Measurements from ENCODE around the gene BCL6.

Gene BCL6

GRCh38 chr3:187738331-187739093 lies 6.8 kb downstream of the BCL6 start:
- ATAC-seq (replicated peaks) = peak; percentile 27 to 42
- H3K27ac Mint-ChIP-seq = peak overlapping the region; percentile 94
- H3K36me3 Mint-ChIP-seq = peaks cover 6 to 12% of the 10 kb centered on the region in 2 donors
- peaks cover 38 to 60% of the 10 kb centered on the region in 2 donors for H3K4me1 Mint-ChIP-seq
- peak overlapping the region; percentile 88 to 95 for H3K4me3 Mint-ChIP-seq
- H3K9me3 Mint-ChIP-seq = no peaks in the 10 kb centered on the region
- no peaks in the 10 kb centered on the region for H3K27me3 Mint-ChIP-seq
- DNase-seq = peak; percentile 58

GRCh38 chr3:187738071-187738330 lies 7.3 kb downstream of the BCL6 start:
- Mint-ChIP-seq H3K4me1 (peaks cover 37 to 60% of the 10 kb centered on the region in 2 donors), H3K27ac (peak overlapping the region; percentile 94), H3K4me3 (peak overlapping the region; percentile 88 to 95), H3K36me3 (peaks cover 9 to 16% of the 10 kb centered on the region in 2 donors), H3K27me3 (no peaks in the 10 kb centered on the region), H3K9me3 (no peaks in the 10 kb centered on the region)
- DNase-seq = no peak
- ATAC-seq (replicated peaks) = no peak

DNA sequence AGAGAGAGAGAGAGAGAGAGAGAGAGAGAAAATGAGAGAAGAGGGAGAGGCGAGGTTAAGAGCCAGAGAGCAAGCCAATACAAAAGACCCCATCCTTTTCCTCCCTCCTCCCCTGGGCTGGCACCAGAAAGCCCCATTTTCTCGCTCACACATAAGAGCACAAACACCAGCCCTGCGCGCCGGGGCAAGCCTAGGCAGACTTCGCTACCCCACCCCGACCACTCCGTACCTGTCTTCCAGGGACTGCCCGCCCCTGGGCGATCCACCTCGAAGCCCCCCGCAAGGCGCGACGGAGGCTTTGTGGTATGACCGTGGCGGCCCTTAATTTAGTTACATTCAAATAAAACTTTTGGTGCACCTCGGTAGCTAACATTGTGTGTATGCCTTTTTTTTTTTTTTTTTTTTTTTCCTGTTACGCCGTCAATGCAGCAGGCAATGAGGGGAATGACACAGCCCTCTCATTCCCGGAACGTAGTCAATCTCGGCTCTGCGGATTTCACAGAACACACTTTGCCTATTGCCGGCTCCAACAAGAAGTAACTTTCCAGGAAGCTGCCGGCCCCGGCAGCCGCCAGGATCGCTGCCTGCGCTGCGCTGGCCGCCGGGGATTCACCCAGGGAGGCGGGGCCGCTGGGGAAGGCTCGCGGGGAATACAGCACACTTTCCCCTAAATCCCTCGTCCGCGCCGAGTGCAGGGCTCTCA lies 7.7 kb downstream of the BCL6 start:
- no peaks in the 10 kb centered on the region for H3K27me3 Mint-ChIP-seq
- peak overlapping the region; percentile 88 to 95 for H3K4me3 Mint-ChIP-seq
- H3K9me3 Mint-ChIP-seq = no peaks in the 10 kb centered on the region
- peaks cover 36 to 60% of the 10 kb centered on the region in 2 donors for H3K4me1 Mint-ChIP-seq
- peaks cover 9 to 16% of the 10 kb centered on the region in 2 donors for H3K36me3 Mint-ChIP-seq
- DNase-seq = peak; percentile 41
- ATAC-seq (replicated peaks) = peak in 1 of 2 donors; percentile 11
- peak overlapping the region; percentile 94 for H3K27ac Mint-ChIP-seq

DNA sequence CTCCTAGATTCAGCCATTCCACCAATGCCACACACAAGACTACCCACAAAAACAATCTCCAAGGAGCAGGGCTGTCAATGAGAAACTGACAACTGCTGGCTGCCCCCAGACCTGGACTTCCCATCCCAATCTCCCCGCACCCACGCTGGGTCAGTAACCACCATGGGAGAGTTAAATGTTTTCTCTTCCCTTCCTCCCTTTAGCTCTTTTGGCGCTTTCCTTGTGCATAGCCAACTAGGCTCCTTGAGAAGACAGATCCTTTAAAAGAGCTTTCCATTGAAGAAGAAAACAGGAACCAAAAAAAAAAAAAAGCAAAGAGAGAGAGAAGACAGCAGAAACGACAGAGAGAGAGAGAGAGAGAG lies 8.3 kb downstream of the BCL6 start:
- H3K4me3 Mint-ChIP-seq = peak overlapping the region; percentile 88 to 95
- DNase-seq = no peak
- no peaks in the 10 kb centered on the region for H3K27me3 Mint-ChIP-seq
- H3K27ac Mint-ChIP-seq = peak overlapping the region; percentile 4
- peaks cover 35 to 57% of the 10 kb centered on the region in 2 donors for H3K4me1 Mint-ChIP-seq
- ATAC-seq (replicated peaks) = no peak
- H3K36me3 Mint-ChIP-seq = peaks cover 9 to 16% of the 10 kb centered on the region in 2 donors
- no peaks in the 10 kb centered on the region for H3K9me3 Mint-ChIP-seq

DNA sequence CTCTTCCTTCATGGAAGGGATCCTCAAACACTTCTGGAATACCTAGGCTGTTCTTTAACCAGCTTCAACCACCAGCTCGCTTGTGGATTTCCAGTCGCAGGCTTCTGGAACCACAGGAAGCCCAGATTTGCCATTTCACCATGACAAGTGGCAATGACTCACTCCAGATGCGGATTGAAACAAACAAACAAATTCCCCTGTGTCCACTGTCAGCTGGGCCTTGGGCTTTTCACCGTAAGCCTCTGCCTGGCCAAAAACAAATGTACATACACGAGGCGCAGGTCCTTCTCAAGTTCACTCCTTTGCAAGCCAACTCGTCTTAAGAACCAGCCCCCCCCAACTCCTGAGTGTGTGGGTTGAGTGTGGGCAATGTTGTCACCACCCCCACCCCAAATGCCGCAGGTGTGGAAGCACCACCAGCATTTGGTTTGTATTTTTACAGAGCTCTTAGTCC lies 8.8 kb downstream of the BCL6 start:
- Mint-ChIP-seq H3K27me3 (no peaks in the 10 kb centered on the region), H3K4me1 (peaks cover 34 to 51% of the 10 kb centered on the region in 2 donors), H3K27ac (no peak overlapping the region), H3K9me3 (no peaks in the 10 kb centered on the region), H3K36me3 (peaks cover 15 to 20% of the 10 kb centered on the region in 2 donors), H3K4me3 (peak overlapping the region in 1 of 2 donors; percentile 95)
- no peak for ATAC-seq (replicated peaks)
- no peak for DNase-seq

GRCh38 chr3:187735837-187736236 lies 9.4 kb downstream of the BCL6 start:
- Mint-ChIP-seq H3K4me1 (peaks cover 30 to 45% of the 10 kb centered on the region in 2 donors), H3K27ac (peak overlapping the region; percentile 47), H3K27me3 (no peaks in the 10 kb centered on the region), H3K9me3 (no peaks in the 10 kb centered on the region), H3K4me3 (no peak overlapping the region), H3K36me3 (peaks cover 19 to 21% of the 10 kb centered on the region in 2 donors)
- DNase-seq (no peak), ATAC-seq (replicated peaks) (no peak)

DNA sequence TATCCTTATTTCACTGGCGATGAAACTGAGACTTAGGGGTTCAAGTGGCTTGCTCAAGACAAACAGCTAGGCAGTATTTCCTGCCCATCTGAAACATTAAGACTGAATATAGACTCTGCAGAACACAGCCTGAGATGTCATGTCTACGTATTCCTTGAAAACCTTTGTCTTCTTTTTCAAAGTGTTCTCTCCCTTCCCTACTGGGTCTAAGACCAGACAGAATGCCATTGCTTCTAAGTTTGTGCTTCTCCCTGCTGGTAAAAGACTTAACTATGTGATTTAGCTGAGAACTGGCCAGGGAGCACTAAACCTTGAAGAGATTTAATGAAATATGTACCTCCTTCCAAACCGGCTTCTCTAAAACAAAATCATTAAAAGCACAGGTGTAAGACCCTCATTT lies 9.9 kb downstream of the BCL6 start:
- H3K9me3 Mint-ChIP-seq = no peaks in the 10 kb centered on the region
- peaks cover 21 to 24% of the 10 kb centered on the region in 2 donors for H3K36me3 Mint-ChIP-seq
- DNase-seq (no peak), ATAC-seq (replicated peaks) (no peak)
- peak overlapping the region; percentile 47 for H3K27ac Mint-ChIP-seq
- peaks cover 26 to 41% of the 10 kb centered on the region in 2 donors for H3K4me1 Mint-ChIP-seq
- H3K4me3 Mint-ChIP-seq = no peak overlapping the region
- no peaks in the 10 kb centered on the region for H3K27me3 Mint-ChIP-seq

DNA sequence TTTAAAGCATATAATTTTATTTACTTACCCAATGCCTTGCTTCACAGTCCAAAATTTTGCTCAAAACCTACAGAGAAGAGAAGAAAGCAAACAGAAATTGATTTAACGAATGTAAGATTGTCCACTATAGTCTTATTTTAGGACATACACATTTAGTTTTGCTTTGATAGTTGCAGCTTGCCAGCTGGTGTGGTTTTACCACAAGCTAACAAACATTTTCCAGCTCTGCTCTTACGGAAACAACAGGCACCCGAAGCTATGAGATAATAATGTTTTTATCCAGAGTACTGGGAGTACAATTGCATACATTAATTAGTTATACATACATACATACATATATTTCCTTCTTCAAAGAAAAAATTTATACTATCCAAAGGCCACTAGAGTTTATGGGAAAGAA lies 10.4 kb downstream of the BCL6 start:
- no peak for ATAC-seq (replicated peaks)
- H3K4me1 Mint-ChIP-seq = peaks cover 23 to 35% of the 10 kb centered on the region in 2 donors
- no peak overlapping the region for H3K27ac Mint-ChIP-seq
- no peaks in the 10 kb centered on the region for H3K9me3 Mint-ChIP-seq
- DNase-seq = no peak
- H3K4me3 Mint-ChIP-seq = no peak overlapping the region
- H3K36me3 Mint-ChIP-seq = peaks cover 24 to 28% of the 10 kb centered on the region in 2 donors
- no peaks in the 10 kb centered on the region for H3K27me3 Mint-ChIP-seq

- Mint-ChIP-seq H3K9me3 (no peaks in the 10 kb centered on the region), H3K4me1 (peaks cover 17 to 24% of the 10 kb centered on the region in 2 donors), H3K27me3 (no peaks in the 10 kb centered on the region), H3K4me3 (no peak overlapping the region), H3K27ac (peak overlapping the region; percentile 25), H3K36me3 (peaks cover 37 to 42% of the 10 kb centered on the region in 2 donors)
- DNase-seq (no peak), ATAC-seq (replicated peaks) (no peak)
These were observed 11.9 kb downstream of the BCL6 start for GRCh38 chr3:187733371-187733770.

DNA sequence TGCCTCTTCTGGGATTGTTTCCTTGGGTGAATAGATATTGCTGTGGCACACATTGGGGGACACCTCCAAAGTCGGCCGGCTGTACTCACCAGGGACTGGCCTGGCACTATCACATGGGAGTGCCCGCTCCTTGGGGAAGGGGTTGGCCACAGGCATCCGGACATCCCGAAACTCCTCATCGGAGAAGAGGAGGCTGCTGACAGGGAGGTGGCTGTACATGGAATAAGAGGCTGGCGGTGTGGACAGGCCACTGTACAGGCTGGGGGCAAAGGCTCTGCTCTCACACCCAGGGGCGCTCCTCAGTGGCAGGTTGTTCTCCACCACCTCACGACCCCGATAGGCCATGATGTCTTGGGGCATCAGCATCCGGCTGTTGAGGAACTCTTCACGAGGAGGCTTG lies 15.7 kb downstream of the BCL6 start:
- Mint-ChIP-seq H3K4me1 (peaks cover 0 to 3% of the 10 kb centered on the region in 2 donors), H3K36me3 (peaks cover 60 to 67% of the 10 kb centered on the region in 2 donors), H3K27ac (no peak overlapping the region), H3K4me3 (no peak overlapping the region), H3K27me3 (no peaks in the 10 kb centered on the region), H3K9me3 (no peaks in the 10 kb centered on the region)
- ATAC-seq (replicated peaks) (no peak), DNase-seq (no peak)

GRCh38 chr3:187728940-187729583 lies 16.2 kb downstream of the BCL6 start:
- DNase-seq (no peak), ATAC-seq (replicated peaks) (no peak)
- Mint-ChIP-seq H3K9me3 (no peaks in the 10 kb centered on the region), H3K27me3 (no peaks in the 10 kb centered on the region), H3K4me1 (peaks cover 0 to 3% of the 10 kb centered on the region in 2 donors), H3K36me3 (peaks cover 60 to 66% of the 10 kb centered on the region in 2 donors), H3K27ac (no peak overlapping the region), H3K4me3 (no peak overlapping the region)

DNA sequence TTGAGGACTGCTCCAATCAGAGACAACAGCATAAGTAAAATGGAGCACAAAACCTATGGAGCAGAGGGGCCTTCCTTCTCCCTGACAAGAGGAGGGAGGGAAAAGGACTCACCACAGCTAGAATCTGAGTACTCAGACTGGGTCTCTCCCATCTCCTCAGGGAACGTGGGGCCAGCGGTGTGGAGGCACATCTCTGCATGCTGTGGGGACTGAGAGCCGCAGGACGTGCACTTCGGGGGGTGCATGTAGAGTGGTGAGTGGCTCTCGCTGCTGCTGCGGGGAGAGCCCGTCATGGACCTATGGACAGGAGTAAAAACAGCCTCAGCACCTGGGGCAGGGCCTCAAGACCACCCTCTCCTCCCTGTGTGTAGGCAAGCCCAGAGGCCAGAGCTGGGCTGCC lies 17.0 kb downstream of the BCL6 start:
- H3K9me3 Mint-ChIP-seq = no peaks in the 10 kb centered on the region
- H3K27me3 Mint-ChIP-seq = no peaks in the 10 kb centered on the region
- peaks cover 0 to 3% of the 10 kb centered on the region in 2 donors for H3K4me1 Mint-ChIP-seq
- no peak overlapping the region for H3K4me3 Mint-ChIP-seq
- ATAC-seq (replicated peaks) (no peak), DNase-seq (no peak)
- H3K36me3 Mint-ChIP-seq = peaks cover 58 to 69% of the 10 kb centered on the region in 2 donors
- no peak overlapping the region for H3K27ac Mint-ChIP-seq

GRCh38 chr3:187726564-187726963 lies 18.7 kb downstream of the BCL6 start:
- H3K36me3 Mint-ChIP-seq = peaks cover 62 to 78% of the 10 kb centered on the region in 2 donors
- H3K27me3 Mint-ChIP-seq = no peaks in the 10 kb centered on the region
- ATAC-seq (replicated peaks) (no peak), DNase-seq (no peak)
- no peak overlapping the region for H3K4me3 Mint-ChIP-seq
- H3K4me1 Mint-ChIP-seq = peaks cover 0 to under 1% of the 10 kb centered on the region in 2 donors
- H3K27ac Mint-ChIP-seq = peak overlapping the region; percentile 37
- H3K9me3 Mint-ChIP-seq = no peaks in the 10 kb centered on the region

DNA sequence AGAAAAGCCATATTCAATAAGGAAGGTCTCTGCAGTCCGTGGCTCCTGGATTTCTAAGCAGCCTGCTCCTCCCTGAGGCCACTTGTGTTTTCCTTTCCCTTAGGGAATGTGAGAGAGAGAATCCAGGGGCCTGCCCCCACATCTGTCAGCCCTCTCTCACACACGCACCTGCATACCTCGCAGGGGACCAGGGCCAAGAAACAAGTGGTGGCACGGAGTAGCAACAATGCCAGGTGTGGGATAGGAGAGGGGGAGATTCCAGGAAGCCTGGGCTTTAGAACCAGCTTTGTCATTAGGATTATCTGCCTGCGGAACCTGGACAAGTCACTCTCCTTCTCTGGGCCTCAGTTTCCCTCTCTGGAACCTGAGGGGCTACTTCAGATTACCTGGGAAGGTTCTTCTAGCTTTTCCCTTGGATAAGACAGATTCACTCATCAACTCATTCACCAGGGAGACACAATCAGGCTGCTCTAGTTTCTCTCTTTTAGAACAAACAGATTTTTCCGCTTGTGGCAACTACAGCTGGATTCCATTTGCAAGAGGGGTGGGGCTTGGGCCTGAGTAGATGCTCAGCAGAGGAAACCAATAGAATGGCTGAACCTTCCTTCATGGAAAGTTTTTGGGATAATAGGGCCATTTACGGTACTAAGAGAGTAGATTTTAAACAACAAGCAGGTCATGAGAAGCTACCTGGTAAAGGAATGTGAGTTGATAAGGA lies 19.5 kb downstream of the BCL6 start:
- no peak overlapping the region for H3K27ac Mint-ChIP-seq
- ATAC-seq (replicated peaks) (no peak), DNase-seq (no peak)
- no peak overlapping the region for H3K4me3 Mint-ChIP-seq
- peaks cover 57 to 75% of the 10 kb centered on the region in 2 donors for H3K36me3 Mint-ChIP-seq
- H3K9me3 Mint-ChIP-seq = no peaks in the 10 kb centered on the region
- no peaks in the 10 kb centered on the region for H3K4me1 Mint-ChIP-seq
- H3K27me3 Mint-ChIP-seq = no peaks in the 10 kb centered on the region

Data from stimulated activated naive B cell treated with anti-CD40 and anti-IgM and Interleukin-4, amounts not matched to agents 10 μg/mL and 1 μg/mL and 100 μg/mL, for 72 hours (primary cell).